Astrocyte (in vitro differentiated cells and primary cell): Measurements from ENCODE around the gene KRTAP3-2.

Source experiments
- EZH2 ChIP-seq: IDR thresholded peaks from 2 replicates; pipeline ENCODE4 v1.6.1; 2012; ENCODE audit warnings: mild to moderate bottlenecking, low read length, inconsistent platforms; ENCODE audit not compliant: insufficient read depth
- TF ChIP-seq, protein P1 (sequence below): IDR thresholded peaks from 2 replicates; pipeline ENCODE4 v1.5.1; 2011; ENCODE audit warnings: low read depth, mild to moderate bottlenecking, inconsistent platforms, low read length, moderate library complexity; ENCODE audit not compliant: insufficient read depth

DNA sequence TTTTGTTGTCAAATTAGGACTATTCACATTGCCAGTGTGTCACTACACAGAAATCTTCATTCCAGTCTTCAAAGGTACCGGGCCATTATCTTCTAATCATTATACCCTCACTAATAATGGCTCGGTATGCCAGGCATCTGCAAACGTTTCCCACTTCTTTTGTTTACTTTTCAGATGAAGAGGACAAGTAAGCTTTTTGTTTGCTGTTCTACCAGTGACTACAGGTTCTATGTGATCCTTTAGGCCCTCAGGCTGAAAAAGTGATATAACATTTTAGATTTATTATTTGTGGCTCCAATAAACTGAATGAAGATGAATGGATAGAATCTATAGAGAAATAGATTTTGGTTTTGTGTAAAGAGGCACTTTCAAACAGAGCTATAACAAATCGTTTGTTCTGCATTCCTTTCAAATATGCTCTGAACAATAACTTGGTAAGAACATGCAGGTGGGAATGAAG, 9.6 kb upstream of the KRTAP3-2 start:
- TF ChIP-seq EZH2, result no peak
- TF ChIP-seq, protein P1, sequence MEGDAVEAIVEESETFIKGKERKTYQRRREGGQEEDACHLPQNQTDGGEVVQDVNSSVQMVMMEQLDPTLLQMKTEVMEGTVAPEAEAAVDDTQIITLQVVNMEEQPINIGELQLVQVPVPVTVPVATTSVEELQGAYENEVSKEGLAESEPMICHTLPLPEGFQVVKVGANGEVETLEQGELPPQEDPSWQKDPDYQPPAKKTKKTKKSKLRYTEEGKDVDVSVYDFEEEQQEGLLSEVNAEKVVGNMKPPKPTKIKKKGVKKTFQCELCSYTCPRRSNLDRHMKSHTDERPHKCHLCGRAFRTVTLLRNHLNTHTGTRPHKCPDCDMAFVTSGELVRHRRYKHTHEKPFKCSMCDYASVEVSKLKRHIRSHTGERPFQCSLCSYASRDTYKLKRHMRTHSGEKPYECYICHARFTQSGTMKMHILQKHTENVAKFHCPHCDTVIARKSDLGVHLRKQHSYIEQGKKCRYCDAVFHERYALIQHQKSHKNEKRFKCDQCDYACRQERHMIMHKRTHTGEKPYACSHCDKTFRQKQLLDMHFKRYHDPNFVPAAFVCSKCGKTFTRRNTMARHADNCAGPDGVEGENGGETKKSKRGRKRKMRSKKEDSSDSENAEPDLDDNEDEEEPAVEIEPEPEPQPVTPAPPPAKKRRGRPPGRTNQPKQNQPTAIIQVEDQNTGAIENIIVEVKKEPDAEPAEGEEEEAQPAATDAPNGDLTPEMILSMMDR, result no peak
